Right lobe of liver (tissue), 6 donors: ENCODE measurements around the gene ST6GALNAC6. TPM values are rescaled to one million over a fixed set of nuclear protein-coding genes. Genes with fewer than 3 reads are reported as not detected.
A peak's percentile ranks its signal among the peaks of the same experiment; 100 is the strongest.

Experiments
- ATAC-seq, 4 donors: fragments of 200-7000 bp; cut with Tn5 transposase; one replicate each; pipeline ENCODE4 v1.9.1; 2020; ENCODE audit warnings: mild to moderate bottlenecking in 4 of 4, moderate library complexity in 4 of 4
- DNase-seq, 3 donors: peaks; one replicate each; pipeline ENCODE4 v3.0.0-alpha.2; 2020
- H3K27ac ChIP-seq, 3 donors: fragments of 200-600 bp; one replicate each; pipeline ENCODE4 v1.8.0; 2022
- H3K27me3 ChIP-seq, 2 donors: fragments of 200-600 bp; one replicate each; pipeline ENCODE4 v1.8.0; 2022
- H3K36me3 ChIP-seq, 4 donors: fragments of 200-600 bp; sonication (generic) in 1 of 4; one replicate each; pipeline versions ENCODE4 v1.5.1 to v1.8.0; 2017 to 2022; ENCODE audit warnings: control low read depth in 1 of 4
- H3K4me1 ChIP-seq, 4 donors: fragments of 200-600 bp; sonication (generic) in 1 of 4; one replicate each; pipeline versions ENCODE4 v1.5.1 to v1.8.0; 2017 to 2022; ENCODE audit warnings: control low read depth in 1 of 4
- H3K4me3 ChIP-seq, 3 donors: fragments of 200-600 bp; one replicate each; pipeline ENCODE4 v1.8.0; 2022
- H3K9me3 ChIP-seq, 4 donors: fragments of 200-600 bp; sonication (generic) in 1 of 4; one replicate each; pipeline versions ENCODE4 v1.5.1 to v1.8.0; 2017 to 2022; ENCODE audit warnings: control low read depth in 1 of 4
- CTCF ChIP-seq, 4 donors: fragments of 200-600 bp in 3 of 4; fragments of 450-650 bp in 1 of 4; IDR thresholded peaks; one replicate each; pipeline versions ENCODE4 v1.5.1 to v1.8.0; 2016 to 2022; ENCODE audit warnings: antibody characterized with exemption in 4 of 4, mild to moderate bottlenecking in 2 of 4
- POLR2A ChIP-seq: fragments of 450-650 bp; IDR thresholded peaks from one replicate; pipeline ENCODE4 v1.6.1; 2017; ENCODE audit warnings: antibody characterized with exemption, mild to moderate bottlenecking
- WGBS: methylation state at CpG from one replicate; pipeline ENCODE4 v1.1.6; 2018; ENCODE audit warnings: low coverage, low lambda C conversion rate; ENCODE audit not compliant: insufficient coverage; ENCODE audit errors: missing lambda C conversion rate; 5-methylcytosine and 5-hydroxymethylcytosine counted together
- intact Hi-C, 2 donors: fragments of 100-400 bp; cut with DNase I; formaldehyde crosslinking; loops; one replicate each; pipeline versions ENCODE4 v1.11.2 to v1.14.1; 2022
- total RNA-seq, 6 experiments: library from RNA; depleted of rRNA in 2 of 6; stranded (reverse); fragments of >200 nt in 2 of 6; fragmentation: NEBNext Ultra II Directional in 3 of 6; extraction: Animal tissue kit (Norgen Biotek cat#: 25700) in 3 of 6; gene quantifications; one replicate each; pipeline versions ENCODE4 v1.1.0 to v1.2.4, GENCODE V29; 2016 to 2023
- donor health status: DM: no; HTN: yes; CAD: no.
- donor health status: DM: no; HTN: no; CAD: no.
- donor health status: DM: no; HTN: no; CAD: no.
- donor health status: DM: no; HTN: yes; CAD: no.
- donor health status: DM: no; HTN: yes; CAD: no.

The ST6GALNAC6 gene
- total RNA-seq, 6 experiments from 2014 or later: 22.5 to 40.3 (median 29.8) TPM

- WGBS: 89% methylated on average over 4 of the region's 18 CpGs
- H3K27ac ChIP-seq: no peak overlapping the region
- TF ChIP-seq POLR2A (no peak), CTCF (IDR thresholded peaks at IDR 0.05) (no peak)
These were observed 31.0 kb downstream of the ST6GALNAC6 start for GRCh38 chr9:127868278-127868902.

GRCh38 chr9:127867356-127868277 is 31.8 kb downstream of the ST6GALNAC6 start:
- no peak overlapping the region for H3K4me3 ChIP-seq
- no peak overlapping the region for H3K27ac ChIP-seq
- H3K4me1 ChIP-seq: peaks cover 0 to 4% (median 0%) of the 10 kb centered on the region in 4 donors
- H3K27me3 ChIP-seq: no peaks in the 10 kb centered on the region
- WGBS: 63% methylated on average over 7 of the region's 30 CpGs
- peaks cover 0 to 5% (median under 1%) of the 10 kb centered on the region in 4 donors for H3K36me3 ChIP-seq
- peak; percentile 33 to 62 (median 43) for ATAC-seq
- intact Hi-C loops: no loop called here
- TF ChIP-seq POLR2A (no peak), CTCF (IDR thresholded peaks at IDR 0.05) (no peak)
- H3K9me3 ChIP-seq: no peaks in the 10 kb centered on the region
- peak in 1 of 3 donors; percentile 57 for DNase-seq

More at GRCh38 chr9:127868278-127868902, 31.0 kb downstream of the ST6GALNAC6 start:
- Histone ChIP-seq H3K9me3 (no peaks in the 10 kb centered on the region), H3K27me3 (no peaks in the 10 kb centered on the region), H3K4me3 (no peak overlapping the region), H3K4me1 (peaks cover 0 to 4% (median under 1%) of the 10 kb centered on the region in 4 donors), H3K36me3 (peaks cover 0 to 5% (median 2%) of the 10 kb centered on the region in 4 donors)
- DNase-seq (no peak), ATAC-seq (no peak)
- intact Hi-C loops: no loop called here

- intact Hi-C loops: no loop called here
- no peak for ATAC-seq
- Histone ChIP-seq H3K36me3 (peaks cover 0 to 5% (median 0%) of the 10 kb centered on the region in 4 donors), H3K4me1 (peaks cover 0 to 4% (median 0%) of the 10 kb centered on the region in 4 donors), H3K4me3 (no peak overlapping the region), H3K9me3 (no peaks in the 10 kb centered on the region), H3K27me3 (no peaks in the 10 kb centered on the region), H3K27ac (no peak overlapping the region)
- DNase-seq: no peak
- 93% methylated on average over 6 of the region's 13 CpGs for WGBS
- no peak for TF ChIP-seq POLR2A
- TF ChIP-seq CTCF (IDR thresholded peaks at IDR 0.05): no peak
These were observed 32.9 kb downstream of the ST6GALNAC6 start for GRCh38 chr9:127866535-127866934.

GRCh38 chr9:127865645-127866464 is 33.5 kb downstream of the ST6GALNAC6 start:
- Histone ChIP-seq H3K36me3 (peaks cover 0 to 5% (median 0%) of the 10 kb centered on the region in 4 donors), H3K4me3 (no peak overlapping the region), H3K27me3 (no peaks in the 10 kb centered on the region), H3K27ac (no peak overlapping the region), H3K4me1 (peaks cover 0 to 4% (median 0%) of the 10 kb centered on the region in 4 donors), H3K9me3 (no peaks in the 10 kb centered on the region)
- DNase-seq: no peak
- no peak for ATAC-seq
- 76% methylated on average over 17 of the region's 19 CpGs for WGBS
- no peak for TF ChIP-seq CTCF (IDR thresholded peaks at IDR 0.05)
- TF ChIP-seq POLR2A: no peak
- intact Hi-C loops: no loop called here
